Neural progenitor cell (in vitro differentiated cells): ENCODE measurements around the gene BEAN1. TPM values are rescaled to one million over a fixed set of nuclear protein-coding genes. Genes with fewer than 3 reads are reported as not detected.

ENCODE experiments used
- DNase-seq: peaks from one replicate; pipeline ENCODE4 v3.0.0-alpha.2; 2016; ENCODE audit warnings: low spot score
- H2AFZ ChIP-seq: fragments of 200-600 bp; sonication (generic); replicated peaks from 2 replicates; pipeline ENCODE4 v1.6.1; 2016; ENCODE audit warnings: antibody characterized with exemption
- H3F3A ChIP-seq: fragments of 200-600 bp; sonication (generic); 2 replicates; pipeline ENCODE4 v1.6.1; 2016; ENCODE audit warnings: antibody characterized with exemption, low read depth
- H3K27ac ChIP-seq: fragments of 200-600 bp; sonication (generic); 2 replicates; pipeline ENCODE4 v1.5.1; 2016; ENCODE audit warnings: mild to moderate bottlenecking
- H3K27me3 ChIP-seq: fragments of 200-600 bp; sonication (generic); 2 replicates; pipeline ENCODE4 v1.6.1; 2016; ENCODE audit warnings: mild to moderate bottlenecking, moderate library complexity
- H3K36me3 ChIP-seq: fragments of 200-600 bp; sonication (generic); 2 replicates; pipeline ENCODE4 v1.5.1; 2016
- H3K4me1 ChIP-seq: fragments of 200-600 bp; sonication (generic); 2 replicates; pipeline ENCODE4 v1.6.1; 2016; ENCODE audit warnings: mixed run types
- H3K4me2 ChIP-seq: fragments of 200-600 bp; sonication (generic); 2 replicates; pipeline ENCODE4 v1.6.1; 2016
- H3K4me3 ChIP-seq: fragments of 200-600 bp; sonication (generic); 2 replicates; pipeline ENCODE4 v1.5.1; 2016
- H3K79me2 ChIP-seq: fragments of 200-600 bp; sonication (generic); 2 replicates; pipeline ENCODE4 v1.6.1; 2016; ENCODE audit warnings: low read depth
- H3K9ac ChIP-seq: fragments of 200-600 bp; sonication (generic); 2 replicates; pipeline ENCODE4 v1.6.1; 2016
- H3K9me3 ChIP-seq: fragments of 200-600 bp; sonication (generic); 2 replicates; pipeline ENCODE4 v1.5.1; 2016; ENCODE audit warnings: low read depth
- H4K20me1 ChIP-seq: fragments of 200-600 bp; sonication (generic); 2 replicates; pipeline ENCODE4 v1.6.1; 2016; ENCODE audit warnings: low read depth
- H3K27ac Mint-ChIP-seq: 3 replicates; pipeline ENCODE4 v1.8.0; 2021; ENCODE audit warnings: mixed read lengths
- H3K27me3 Mint-ChIP-seq: 2 replicates; pipeline ENCODE4 v1.8.0; 2022; ENCODE audit warnings: low read depth, mild to moderate bottlenecking, inconsistent platforms, moderate library complexity, mixed read lengths; ENCODE audit not compliant: insufficient read depth
- H3K36me3 Mint-ChIP-seq: 3 replicates; pipeline ENCODE4 v1.8.0; 2021; ENCODE audit warnings: mixed read lengths
- H3K4me1 Mint-ChIP-seq: 3 replicates; pipeline ENCODE4 v1.8.0; 2021; ENCODE audit warnings: mixed read lengths
- H3K4me3 Mint-ChIP-seq: 3 replicates; pipeline ENCODE4 v1.8.0; 2021; ENCODE audit warnings: mild to moderate bottlenecking, moderate library complexity, mixed read lengths
- H3K9me3 Mint-ChIP-seq: 3 replicates; pipeline ENCODE4 v1.8.0; 2020; ENCODE audit warnings: mixed read lengths
- EZH2 ChIP-seq: fragments of 200-600 bp; sonication (generic); IDR thresholded peaks from 2 replicates; pipeline ENCODE4 v1.6.1; 2017; ENCODE audit warnings: antibody characterized with exemption, mild to moderate bottlenecking, moderate library complexity
- EZH2phosphoT487 ChIP-seq: fragments of 200-600 bp; sonication (generic); IDR thresholded peaks from 2 replicates; pipeline ENCODE4 v1.6.1; 2017; ENCODE audit warnings: antibody characterized with exemption
- total RNA-seq: library from RNA; depleted of rRNA; stranded (reverse); fragments of >200 nt; gene quantifications from 2 replicates; pipeline ENCODE4 v1.2.3, GENCODE V29; 2015; ENCODE audit warnings: low replicate concordance
- TF ChIP-seq, protein P1 (sequence below): fragments of 200-600 bp; sonication (generic); IDR thresholded peaks from 2 replicates; pipeline ENCODE4 v1.5.1; 2017; ENCODE audit warnings: antibody characterized with exemption, mild to moderate bottlenecking

BEAN1 gene
- total RNA-seq, 1 donor from 2014 or later: 0.32 TPM

DNA sequence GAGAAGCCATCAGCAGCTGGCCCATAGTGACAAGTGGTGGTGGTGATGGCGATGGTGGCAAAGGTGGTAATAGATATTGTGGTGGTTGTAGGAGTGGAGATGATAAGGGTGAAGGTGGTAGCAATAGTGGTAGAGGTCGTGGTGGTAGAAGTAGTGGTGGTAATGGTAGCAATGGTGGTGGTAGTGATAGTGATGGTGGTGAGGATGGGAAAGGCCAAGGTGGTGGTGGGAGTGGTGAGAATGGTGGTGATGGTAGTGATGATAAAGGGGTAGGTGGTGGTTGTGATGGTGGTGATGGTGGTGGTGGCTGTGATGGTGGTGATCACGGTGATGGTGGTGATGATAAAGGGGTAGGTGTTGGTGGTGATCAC is 47.5 kb upstream of the BEAN1 start:
- Histone ChIP-seq H3K36me3 (no peaks in the 10 kb centered on the region), H3K27ac (no peak overlapping the region), H3K9me3 (no peaks in the 10 kb centered on the region), H3K9ac (no peak overlapping the region), H3K4me1 (peaks cover 6% of the 10 kb centered on the region), H3K27me3 (no peaks in the 10 kb centered on the region), H2AFZ (no peak overlapping the region), H4K20me1 (no peaks in the 10 kb centered on the region), H3K4me3 (no peak overlapping the region), H3F3A (no peaks in the 10 kb centered on the region), H3K79me2 (no peaks in the 10 kb centered on the region), H3K4me2 (no peak overlapping the region)
- Mint-ChIP-seq H3K27ac (no peak overlapping the region), H3K36me3 (peaks cover 3% of the 10 kb centered on the region), H3K9me3 (peaks cover 8% of the 10 kb centered on the region), H3K4me1 (peaks cover 22% of the 10 kb centered on the region), H3K4me3 (no peak overlapping the region), H3K27me3 (peaks cover 11% of the 10 kb centered on the region)
- DNase-seq: no peak
- TF ChIP-seq EZH2phosphoT487 (no peak), EZH2 (no peak)
- TF ChIP-seq, protein P1, sequence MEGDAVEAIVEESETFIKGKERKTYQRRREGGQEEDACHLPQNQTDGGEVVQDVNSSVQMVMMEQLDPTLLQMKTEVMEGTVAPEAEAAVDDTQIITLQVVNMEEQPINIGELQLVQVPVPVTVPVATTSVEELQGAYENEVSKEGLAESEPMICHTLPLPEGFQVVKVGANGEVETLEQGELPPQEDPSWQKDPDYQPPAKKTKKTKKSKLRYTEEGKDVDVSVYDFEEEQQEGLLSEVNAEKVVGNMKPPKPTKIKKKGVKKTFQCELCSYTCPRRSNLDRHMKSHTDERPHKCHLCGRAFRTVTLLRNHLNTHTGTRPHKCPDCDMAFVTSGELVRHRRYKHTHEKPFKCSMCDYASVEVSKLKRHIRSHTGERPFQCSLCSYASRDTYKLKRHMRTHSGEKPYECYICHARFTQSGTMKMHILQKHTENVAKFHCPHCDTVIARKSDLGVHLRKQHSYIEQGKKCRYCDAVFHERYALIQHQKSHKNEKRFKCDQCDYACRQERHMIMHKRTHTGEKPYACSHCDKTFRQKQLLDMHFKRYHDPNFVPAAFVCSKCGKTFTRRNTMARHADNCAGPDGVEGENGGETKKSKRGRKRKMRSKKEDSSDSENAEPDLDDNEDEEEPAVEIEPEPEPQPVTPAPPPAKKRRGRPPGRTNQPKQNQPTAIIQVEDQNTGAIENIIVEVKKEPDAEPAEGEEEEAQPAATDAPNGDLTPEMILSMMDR: no peak

DNA sequence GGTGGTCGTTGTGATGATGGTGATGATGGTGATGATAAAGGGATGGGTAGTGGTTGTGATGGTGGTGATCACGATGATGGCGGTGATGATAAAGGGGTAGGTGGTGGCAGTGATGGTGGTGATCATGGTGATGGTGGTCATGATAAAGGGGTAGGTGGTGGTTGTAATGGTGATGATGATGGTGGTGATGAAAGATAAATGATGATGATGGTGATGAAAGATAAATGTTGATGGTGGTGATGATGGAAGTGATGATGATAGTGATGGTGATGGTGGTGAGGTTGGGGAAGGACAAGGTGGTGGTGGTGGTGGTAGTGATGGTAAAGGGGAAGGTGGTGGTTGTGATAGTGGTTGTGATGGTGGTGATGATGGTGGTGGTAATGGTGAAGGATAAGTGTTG is 46.7 kb upstream of the BEAN1 start:
- H3K79me2 ChIP-seq: no peaks in the 10 kb centered on the region
- no peak overlapping the region for H3K27ac Mint-ChIP-seq
- H3K4me3 Mint-ChIP-seq: peak overlapping the region; percentile 1

DNA sequence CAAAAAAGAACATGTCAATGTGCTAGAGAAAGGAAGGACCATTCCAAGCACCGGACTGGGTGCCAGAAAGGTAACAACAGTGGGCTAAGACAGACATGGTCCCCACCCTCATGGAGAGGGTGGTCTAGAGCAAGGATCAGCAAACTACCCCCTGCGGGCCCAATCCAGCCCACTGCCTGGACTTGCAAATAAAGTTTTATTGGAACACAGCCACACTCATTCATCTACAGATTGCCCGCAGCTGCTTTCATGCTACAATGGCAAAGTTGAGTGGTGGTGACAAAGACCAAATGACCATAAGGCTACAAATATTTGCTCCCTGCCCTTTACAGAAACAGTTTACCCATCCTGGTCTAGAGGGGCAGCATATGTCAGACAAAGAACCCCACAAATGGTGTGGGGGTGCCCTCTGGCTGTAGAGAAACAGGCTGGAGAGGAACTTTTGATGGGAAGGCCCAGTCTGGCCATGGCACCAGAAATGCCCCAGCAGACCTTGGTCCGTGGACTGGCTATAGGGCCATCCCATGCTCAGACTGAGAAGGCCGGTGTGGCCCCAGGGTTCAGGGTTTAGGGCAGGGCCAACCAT is 45.4 kb upstream of the BEAN1 start:
- Mint-ChIP-seq H3K4me1 (peaks cover 15% of the 10 kb centered on the region), H3K36me3 (peaks cover 3% of the 10 kb centered on the region), H3K27me3 (peaks cover 13% of the 10 kb centered on the region), H3K27ac (no peak overlapping the region), H3K9me3 (peaks cover 8% of the 10 kb centered on the region), H3K4me3 (no peak overlapping the region)
- Histone ChIP-seq H3K4me1 (no peaks in the 10 kb centered on the region), H4K20me1 (no peaks in the 10 kb centered on the region), H3K27ac (no peak overlapping the region), H3K9me3 (no peaks in the 10 kb centered on the region), H3K27me3 (no peaks in the 10 kb centered on the region), H2AFZ (no peak overlapping the region), H3K9ac (no peak overlapping the region), H3K79me2 (no peaks in the 10 kb centered on the region), H3K4me3 (no peak overlapping the region), H3K4me2 (no peak overlapping the region), H3F3A (no peaks in the 10 kb centered on the region), H3K36me3 (no peaks in the 10 kb centered on the region)
- no peak for TF ChIP-seq EZH2phosphoT487
- TF ChIP-seq, protein P1: no peak
- no peak for TF ChIP-seq EZH2
- DNase-seq: no peak

More for the DNA sequence above, 46.7 kb upstream of the BEAN1 start:
- Histone ChIP-seq H2AFZ (no peak overlapping the region), H3K4me2 (no peak overlapping the region), H3K9me3 (no peaks in the 10 kb centered on the region), H4K20me1 (no peaks in the 10 kb centered on the region), H3K36me3 (no peaks in the 10 kb centered on the region), H3K4me1 (peaks cover 6% of the 10 kb centered on the region), H3F3A (no peaks in the 10 kb centered on the region), H3K27ac (no peak overlapping the region), H3K9ac (no peak overlapping the region), H3K4me3 (no peak overlapping the region), H3K27me3 (no peaks in the 10 kb centered on the region)
- TF ChIP-seq EZH2phosphoT487 (no peak), EZH2 (no peak)
- TF ChIP-seq, protein P1: no peak
- Mint-ChIP-seq H3K4me1 (peaks cover 21% of the 10 kb centered on the region), H3K27me3 (peaks cover 11% of the 10 kb centered on the region), H3K9me3 (peaks cover 8% of the 10 kb centered on the region), H3K36me3 (peaks cover 3% of the 10 kb centered on the region)
- no peak for DNase-seq
